ENCODE measurements around the gene CARD6. TPM values are rescaled to one million over a fixed set of nuclear protein-coding genes. Genes with fewer than 3 reads are reported as not detected.

Gene CARD6
- total and polyA plus RNA-seq, 2 of the 8 experiments (the other 6 are each of a cell fraction or from before 2014, with no cell fraction given), result 0.41 to 0.50 TPM

- no peak overlapping the region for H4K8ac ChIP-seq (ENCODE audit: extremely low read depth, insufficient read depth, low read length)
- no peak overlapping the region for H2AFZ ChIP-seq (ENCODE audit: low read length)
- no peaks in the 10 kb centered on the region for H3K9me3 ChIP-seq (ENCODE audit: insufficient read depth in 2 of 2, low read depth in 1 of 2, low read length in 1 of 2)
- no peak overlapping the region for H2BK12ac ChIP-seq (ENCODE audit: low read depth, low read length)
- H3K4ac ChIP-seq (replicated peaks; ENCODE audit: insufficient read length, low read depth, low read length), result peak overlapping the region; percentile 21
- no peak overlapping the region for H3K18ac ChIP-seq (ENCODE audit: extremely low read depth, low read length)
- no peak overlapping the region for H4K91ac ChIP-seq (replicated peaks; ENCODE audit: insufficient read length, low read length)
- no peak overlapping the region for H2BK120ac ChIP-seq (replicated peaks; ENCODE audit: low read depth, low read length)
- WGBS, 2 experiments (ENCODE audit: extremely low coverage in 1 of 2, insufficient coverage in 1 of 2, insufficient read length in 1 of 2, insufficient replicate concordance in 2 of 2, low coverage in 1 of 2, low lambda C conversion rate in 2 of 2, missing lambda C conversion rate in 1 of 2), result 46% methylated on average over 13 of the region's 13 CpGs; no CpG with 5 or more reads in 1 of the 2 experiments
- H2BK20ac ChIP-seq (ENCODE audit: low read length), result no peak overlapping the region
- no peak overlapping the region for H3K23ac ChIP-seq (ENCODE audit: insufficient read length)
- FAIRE-seq (no peak), DNase-seq (ENCODE audit: low read depth in 1 of 2, low spot score in 2 of 2) (no peak)
- no peak overlapping the region; the same call in 1 of the 2 replicates for H2BK5ac ChIP-seq (ENCODE audit: low read depth, low read length)
- ChIA-PET POLR2A (ENCODE audit: partially characterized antibody) (interaction anchor here (0.9 to 16.9 kb wide), 13 partner anchors 10 to 934 kb away, joined by 3 to 372 read pairs (median 5); partner anchors contain the start of gene CARD6), CTCF (ENCODE audit: partially characterized antibody) (interaction anchor here (1.0 to 2.3 kb wide), 5 partner anchors 8 to 78 kb away, joined by 3 to 10 read pairs (median 4); partner anchors contain the start of gene TTC33)
- peaks cover 8% of the 10 kb centered on the region for H3K23me2 ChIP-seq (ENCODE audit: low read depth, low read length)
- H3K4me2 ChIP-seq (ENCODE audit: insufficient read depth in 1 of 2, low read depth in 2 of 2, low read length in 2 of 2), result peak overlapping the region; percentile 86 to 93
- peak overlapping the region; percentile 94 for H3K27ac ChIP-seq (ENCODE audit: low read depth, low read length)
- H3K79me2 ChIP-seq (ENCODE audit: control insufficient read depth in 1 of 2, insufficient read depth in 2 of 2, low read length in 2 of 2), result peaks cover 17 to 45% of the 10 kb centered on the region in 2 experiments
- peak overlapping the region; percentile 85 to 100 (median 99) for H3K4me3 ChIP-seq (ENCODE audit: extremely low read depth in 1 of 4, insufficient read depth in 2 of 4, low read depth in 3 of 4, low read length in 4 of 4)
- H3K27me3 ChIP-seq (replicated peaks in 1 of 4; ENCODE audit: control insufficient read depth in 3 of 4, extremely low read depth in 1 of 4, insufficient read depth in 3 of 4, low read length in 3 of 4), result no peaks in the 10 kb centered on the region
- peak in 1 of 2 experiments; percentile 22; a peak in 1 of 3 replicates for TF ChIP-seq POLR2A (IDR thresholded peaks at IDR 0.05; ENCODE audit: control extremely low read depth in 1 of 2, low read depth in 2 of 2, low read length in 2 of 2)
- peak; percentile 10; the same call in 1 of the 2 replicates for TF ChIP-seq SP1 (IDR thresholded peaks at IDR 0.05; ENCODE audit: low read depth, low read length)
- TF ChIP-seq SAP30 (IDR thresholded peaks at IDR 0.05; ENCODE audit: insufficient read depth, insufficient replicate concordance, low read length), result no peak
- TF ChIP-seq SIRT6 (IDR thresholded peaks at IDR 0.05; ENCODE audit: low read length), result no peak
- 0 out of 2 replicates have a peak, but pooled peaks cover 2% of the 10 kb centered on the region for H3K79me1 ChIP-seq (ENCODE audit: low read depth, low read length)
- H3K4me1 ChIP-seq (replicated peaks in 1 of 4; ENCODE audit: control insufficient read depth in 3 of 4, insufficient read depth in 4 of 4, low read length in 3 of 4), result peaks cover 0 to 7% (median 1%) of the 10 kb centered on the region in 4 experiments; a peak in 2 of 7 replicates
- peaks cover 11 to 26% of the 10 kb centered on the region in 2 experiments for H4K20me1 ChIP-seq (replicated peaks in 1 of 2; ENCODE audit: control insufficient read depth in 1 of 2, insufficient read depth in 2 of 2, low read length in 2 of 2)
- H4K5ac ChIP-seq (ENCODE audit: insufficient read length, low read depth, low read length), result no peak overlapping the region
- H3K56ac ChIP-seq (replicated peaks; ENCODE audit: insufficient read length, low read depth, low read length), result no peak overlapping the region
- no peak overlapping the region for H3K14ac ChIP-seq (ENCODE audit: insufficient read length)
- H2BK15ac ChIP-seq (ENCODE audit: low read length), result no peak overlapping the region
- H3K9ac ChIP-seq (replicated peaks in 1 of 4; ENCODE audit: extremely low read depth in 1 of 4, low read depth in 3 of 4, low read length in 3 of 4), result peak overlapping the region; percentile 97 to 100 (median 99)
- peaks cover 41 to 58% (median 54%) of the 10 kb centered on the region in 4 experiments for H3K36me3 ChIP-seq (ENCODE audit: control insufficient read depth in 2 of 4, insufficient read depth in 4 of 4, low read length in 3 of 4)
- no peak overlapping the region for H2AK5ac ChIP-seq (ENCODE audit: low read depth, low read length)
These were observed 7.4 kb upstream of the CARD6 start for GRCh38 chr5:40833712-40834229.

Measured in H1 (cell line).